Nephron (organoid): ENCODE measurements around the gene SYT7.

ENCODE experiments used
- H3K27ac Mint-ChIP-seq, 3 experiments: 2 replicates each; pipeline ENCODE4 v1.8.0; 2020; ENCODE audit warnings: mixed read lengths in 3 of 3, mild to moderate bottlenecking in 2 of 3, moderate library complexity in 1 of 3
- H3K27me3 Mint-ChIP-seq: 2 replicates; pipeline ENCODE4 v1.8.0; 2021; ENCODE audit warnings: low read depth, mild to moderate bottlenecking, moderate library complexity, mixed read lengths
- H3K36me3 Mint-ChIP-seq: 2 replicates; pipeline ENCODE4 v1.8.0; 2020; ENCODE audit warnings: low read depth, mixed read lengths
- H3K4me1 Mint-ChIP-seq: 2 replicates; pipeline ENCODE4 v1.8.0; 2020; ENCODE audit warnings: mixed read lengths
- H3K4me3 Mint-ChIP-seq, 3 experiments: 2 replicates each; pipeline ENCODE4 v1.8.0; 2020; ENCODE audit warnings: mild to moderate bottlenecking in 3 of 3, mixed read lengths in 3 of 3, moderate library complexity in 2 of 3
- H3K9me3 Mint-ChIP-seq: 2 replicates; pipeline ENCODE4 v1.8.0; 2020; ENCODE audit warnings: mixed read lengths
- CTCF ChIP-seq, 3 experiments: fragments of 200-600 bp; sonication (generic); IDR thresholded peaks; one replicate each; pipeline ENCODE4 v1.5.0; 2021; ENCODE audit warnings: antibody characterized with exemption in 3 of 3; ENCODE audit not compliant: unreplicated experiment in 3 of 3

SYT7 gene

GRCh38 chr11:61532134-61533038, 48.5 kb downstream of the SYT7 start:
- Mint-ChIP-seq H3K27me3 (peaks cover 4% of the 10 kb centered on the region), H3K27ac (no peak overlapping the region), H3K4me3 (no peak overlapping the region), H3K4me1 (peaks cover 37% of the 10 kb centered on the region), H3K36me3 (no peaks in the 10 kb centered on the region), H3K9me3 (no peaks in the 10 kb centered on the region)
- peak; percentile 45 to 57 (median 46) for TF ChIP-seq CTCF (IDR thresholded peaks at IDR 0.05; ENCODE audit: unreplicated experiment in 3 of 3)

DNA sequence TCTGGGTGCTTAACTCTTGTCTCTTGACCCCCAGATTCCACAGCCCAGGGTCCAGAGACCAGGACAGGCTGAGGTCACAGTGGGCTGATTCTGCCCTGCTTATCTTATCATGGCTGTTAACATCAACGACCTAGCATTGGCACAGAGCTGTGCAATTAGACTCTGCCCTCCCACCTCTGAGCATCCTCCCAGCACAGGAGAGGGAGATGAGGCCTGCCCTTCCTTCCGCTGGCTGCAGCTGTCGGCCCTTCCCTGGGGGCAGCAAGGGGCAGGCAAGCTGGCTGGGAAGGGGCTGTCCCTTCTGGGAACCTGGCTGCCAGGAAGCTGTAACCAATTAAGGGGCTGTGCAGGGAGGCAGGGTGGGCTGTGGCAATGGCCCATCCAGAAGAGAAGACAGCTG, 49.8 kb downstream of the SYT7 start:
- H3K27ac Mint-ChIP-seq: no peak overlapping the region
- peaks cover 4% of the 10 kb centered on the region for H3K27me3 Mint-ChIP-seq
- H3K9me3 Mint-ChIP-seq: no peaks in the 10 kb centered on the region

GRCh38 chr11:61529537-61530225, 51.2 kb downstream of the SYT7 start:
- peaks cover 40% of the 10 kb centered on the region for H3K4me1 Mint-ChIP-seq
- TF ChIP-seq CTCF (IDR thresholded peaks at IDR 0.05; ENCODE audit: unreplicated experiment in 3 of 3): no peak
- H3K27ac Mint-ChIP-seq: no peak overlapping the region
- no peak overlapping the region for H3K4me3 Mint-ChIP-seq
- no peaks in the 10 kb centered on the region for H3K27me3 Mint-ChIP-seq
- H3K36me3 Mint-ChIP-seq: no peaks in the 10 kb centered on the region
- no peaks in the 10 kb centered on the region for H3K9me3 Mint-ChIP-seq

More for the DNA sequence above, 49.8 kb downstream of the SYT7 start:
- Mint-ChIP-seq H3K4me1 (peaks cover 47% of the 10 kb centered on the region), H3K36me3 (no peaks in the 10 kb centered on the region), H3K4me3 (no peak overlapping the region)
- no peak for TF ChIP-seq CTCF (IDR thresholded peaks at IDR 0.05; ENCODE audit: unreplicated experiment in 3 of 3)

- no peaks in the 10 kb centered on the region for H3K9me3 Mint-ChIP-seq
- peak overlapping the region in 2 of 3 experiments; percentile 30 to 70 for H3K27ac Mint-ChIP-seq
- TF ChIP-seq CTCF (IDR thresholded peaks at IDR 0.05; ENCODE audit: unreplicated experiment in 3 of 3): no peak
- no peaks in the 10 kb centered on the region for H3K36me3 Mint-ChIP-seq
- H3K4me1 Mint-ChIP-seq: peaks cover 33% of the 10 kb centered on the region
- peaks cover 4% of the 10 kb centered on the region for H3K27me3 Mint-ChIP-seq
- H3K4me3 Mint-ChIP-seq: no peak overlapping the region
These were observed 52.8 kb downstream of the SYT7 start for GRCh38 chr11:61528114-61528513.

- Mint-ChIP-seq H3K4me3 (no peak overlapping the region), H3K27me3 (peaks cover 4% of the 10 kb centered on the region)
These were observed 53.7 kb downstream of the SYT7 start for GRCh38 chr11:61526956-61527731.

More at GRCh38 chr11:61526956-61527731, 53.7 kb downstream of the SYT7 start:
- Mint-ChIP-seq H3K9me3 (no peaks in the 10 kb centered on the region), H3K27ac (peak overlapping the region in 1 of 3 experiments; percentile 70), H3K4me1 (peaks cover 28% of the 10 kb centered on the region), H3K36me3 (no peaks in the 10 kb centered on the region)
- TF ChIP-seq CTCF (IDR thresholded peaks at IDR 0.05; ENCODE audit: unreplicated experiment in 3 of 3): no peak
